ENCODE measurements around the gene MAP3K1.

The MAP3K1 gene

GRCh38 chr5:56824019-56824418 lies 8.7 kb downstream of the MAP3K1 start:
- no peaks in the 10 kb centered on the region for H3K9me3 Mint-ChIP-seq
- peaks cover 85% of the 10 kb centered on the region for H3K4me1 Mint-ChIP-seq (ENCODE audit: low read depth)
- peak overlapping the region; percentile 26 for H3K27ac Mint-ChIP-seq
- no peak for DNase-seq
- H3K4me3 Mint-ChIP-seq: no peak overlapping the region
- H3K36me3 Mint-ChIP-seq (ENCODE audit: low read depth): peaks cover 14% of the 10 kb centered on the region
- H3K27me3 Mint-ChIP-seq: no peaks in the 10 kb centered on the region

GRCh38 chr5:56825222-56825824 lies 10.0 kb downstream of the MAP3K1 start:
- peak overlapping the region; percentile 50 for H3K27ac Mint-ChIP-seq
- H3K27me3 Mint-ChIP-seq: no peaks in the 10 kb centered on the region
- no peak for DNase-seq
- no peaks in the 10 kb centered on the region for H3K9me3 Mint-ChIP-seq
- H3K36me3 Mint-ChIP-seq (ENCODE audit: low read depth): peaks cover 14% of the 10 kb centered on the region
- no peak overlapping the region for H3K4me3 Mint-ChIP-seq
- H3K4me1 Mint-ChIP-seq (ENCODE audit: low read depth): peaks cover 88% of the 10 kb centered on the region

GRCh38 chr5:56827049-56827448 lies 11.7 kb downstream of the MAP3K1 start:
- Mint-ChIP-seq H3K27ac (peak overlapping the region; percentile 86), H3K4me3 (no peak overlapping the region), H3K9me3 (no peaks in the 10 kb centered on the region), H3K27me3 (no peaks in the 10 kb centered on the region), H3K4me1 (ENCODE audit: low read depth) (peaks cover 92% of the 10 kb centered on the region), H3K36me3 (ENCODE audit: low read depth) (peaks cover 8% of the 10 kb centered on the region)
- no peak for DNase-seq

GRCh38 chr5:56827924-56828323 lies 12.6 kb downstream of the MAP3K1 start:
- Mint-ChIP-seq H3K27me3 (no peaks in the 10 kb centered on the region), H3K36me3 (ENCODE audit: low read depth) (peaks cover 6% of the 10 kb centered on the region), H3K4me3 (no peak overlapping the region), H3K4me1 (ENCODE audit: low read depth) (peaks cover 93% of the 10 kb centered on the region), H3K9me3 (no peaks in the 10 kb centered on the region), H3K27ac (peak overlapping the region; percentile 10)
- DNase-seq: no peak

GRCh38 chr5:56829137-56829908 lies 14.0 kb downstream of the MAP3K1 start:
- H3K27me3 Mint-ChIP-seq: no peaks in the 10 kb centered on the region
- H3K36me3 Mint-ChIP-seq (ENCODE audit: low read depth): peaks cover 6% of the 10 kb centered on the region
- peak overlapping the region; percentile 95 for H3K27ac Mint-ChIP-seq
- no peaks in the 10 kb centered on the region for H3K9me3 Mint-ChIP-seq
- H3K4me3 Mint-ChIP-seq: peak overlapping the region; percentile 80
- peaks cover 94% of the 10 kb centered on the region for H3K4me1 Mint-ChIP-seq (ENCODE audit: low read depth)
- DNase-seq: peak; percentile 65

GRCh38 chr5:56831773-56832172 lies 16.4 kb downstream of the MAP3K1 start:
- Mint-ChIP-seq H3K4me3 (peak overlapping the region; percentile 0), H3K27ac (peak overlapping the region; percentile 78)

GRCh38 chr5:56833325-56833724 lies 18.0 kb downstream of the MAP3K1 start:
- no peak overlapping the region for H3K4me3 Mint-ChIP-seq
- DNase-seq: no peak
- no peaks in the 10 kb centered on the region for H3K36me3 Mint-ChIP-seq (ENCODE audit: low read depth)
- H3K4me1 Mint-ChIP-seq (ENCODE audit: low read depth): peaks cover 94% of the 10 kb centered on the region
- no peaks in the 10 kb centered on the region for H3K9me3 Mint-ChIP-seq
- no peaks in the 10 kb centered on the region for H3K27me3 Mint-ChIP-seq
- peak overlapping the region; percentile 81 for H3K27ac Mint-ChIP-seq

More at GRCh38 chr5:56831773-56832172, 16.4 kb downstream of the MAP3K1 start:
- DNase-seq: no peak
- peaks cover under 1% of the 10 kb centered on the region for H3K36me3 Mint-ChIP-seq (ENCODE audit: low read depth)
- no peaks in the 10 kb centered on the region for H3K9me3 Mint-ChIP-seq
- no peaks in the 10 kb centered on the region for H3K27me3 Mint-ChIP-seq
- peaks cover 94% of the 10 kb centered on the region for H3K4me1 Mint-ChIP-seq (ENCODE audit: low read depth)

- H3K9me3 Mint-ChIP-seq: no peaks in the 10 kb centered on the region
- peaks cover 89% of the 10 kb centered on the region for H3K4me1 Mint-ChIP-seq (ENCODE audit: low read depth)
- H3K27ac Mint-ChIP-seq: peak overlapping the region; percentile 86
- DNase-seq: no peak
- H3K4me3 Mint-ChIP-seq: no peak overlapping the region
- no peaks in the 10 kb centered on the region for H3K36me3 Mint-ChIP-seq (ENCODE audit: low read depth)
- no peaks in the 10 kb centered on the region for H3K27me3 Mint-ChIP-seq
Measured at GRCh38 chr5:56837381-56837780, 22.0 kb downstream of the MAP3K1 start.

- Mint-ChIP-seq H3K36me3 (ENCODE audit: low read depth) (no peaks in the 10 kb centered on the region), H3K4me1 (ENCODE audit: low read depth) (peaks cover 89% of the 10 kb centered on the region), H3K4me3 (no peak overlapping the region), H3K9me3 (no peaks in the 10 kb centered on the region), H3K27ac (peak overlapping the region; percentile 86), H3K27me3 (no peaks in the 10 kb centered on the region)
- DNase-seq: no peak
Measured at GRCh38 chr5:56837956-56838355, 22.6 kb downstream of the MAP3K1 start.

- peaks cover 86% of the 10 kb centered on the region for H3K4me1 Mint-ChIP-seq (ENCODE audit: low read depth)
- H3K36me3 Mint-ChIP-seq (ENCODE audit: low read depth): peaks cover 2% of the 10 kb centered on the region
Measured at GRCh38 chr5:56838409-56839039, 23.2 kb downstream of the MAP3K1 start.

GRCh38 chr5:56839062-56839461 lies 23.7 kb downstream of the MAP3K1 start:
- Mint-ChIP-seq H3K4me1 (ENCODE audit: low read depth) (peaks cover 84% of the 10 kb centered on the region), H3K27ac (peak overlapping the region; percentile 86)

More at GRCh38 chr5:56838409-56839039, 23.2 kb downstream of the MAP3K1 start:
- no peak for DNase-seq
- Mint-ChIP-seq H3K27ac (peak overlapping the region; percentile 86), H3K4me3 (peak overlapping the region; percentile 61), H3K9me3 (no peaks in the 10 kb centered on the region), H3K27me3 (no peaks in the 10 kb centered on the region)

GRCh38 chr5:56840597-56840996 lies 25.2 kb downstream of the MAP3K1 start:
- Mint-ChIP-seq H3K9me3 (no peaks in the 10 kb centered on the region), H3K27me3 (no peaks in the 10 kb centered on the region), H3K36me3 (ENCODE audit: low read depth) (peaks cover 8% of the 10 kb centered on the region), H3K4me3 (no peak overlapping the region), H3K27ac (peak overlapping the region; percentile 62), H3K4me1 (ENCODE audit: low read depth) (peaks cover 86% of the 10 kb centered on the region)
- DNase-seq: no peak

More at GRCh38 chr5:56839062-56839461, 23.7 kb downstream of the MAP3K1 start:
- H3K9me3 Mint-ChIP-seq: no peaks in the 10 kb centered on the region
- peaks cover 4% of the 10 kb centered on the region for H3K36me3 Mint-ChIP-seq (ENCODE audit: low read depth)
- no peaks in the 10 kb centered on the region for H3K27me3 Mint-ChIP-seq
- H3K4me3 Mint-ChIP-seq: peak overlapping the region; percentile 61
- DNase-seq: no peak

GRCh38 chr5:56845277-56845676 lies 29.9 kb downstream of the MAP3K1 start:
- Mint-ChIP-seq H3K27ac (peak overlapping the region; percentile 76), H3K36me3 (ENCODE audit: low read depth) (peaks cover 10% of the 10 kb centered on the region), H3K4me1 (ENCODE audit: low read depth) (peaks cover 87% of the 10 kb centered on the region), H3K9me3 (no peaks in the 10 kb centered on the region), H3K4me3 (no peak overlapping the region), H3K27me3 (no peaks in the 10 kb centered on the region)
- no peak for DNase-seq

GRCh38 chr5:56845904-56846480 lies 30.6 kb downstream of the MAP3K1 start:
- H3K27me3 Mint-ChIP-seq: no peaks in the 10 kb centered on the region
- H3K4me3 Mint-ChIP-seq: no peak overlapping the region
- peaks cover 91% of the 10 kb centered on the region for H3K4me1 Mint-ChIP-seq (ENCODE audit: low read depth)
- H3K36me3 Mint-ChIP-seq (ENCODE audit: low read depth): peaks cover 10% of the 10 kb centered on the region
- H3K27ac Mint-ChIP-seq: peak overlapping the region; percentile 76
- DNase-seq: no peak
- H3K9me3 Mint-ChIP-seq: no peaks in the 10 kb centered on the region

Measured in activated T-cell treated with anti-CD3 and anti-CD28 coated beads, Interleukin-2, amount 50 U/mL, for 24 hours (primary cell).